RKO (cell line): ENCODE data around the gene DAG1.

Experiments used
- DNase-seq: peaks from one replicate; pipeline ENCODE4 v3.0.0-alpha.2; 2016; ENCODE audit warnings: low spot score

DAG1 gene

GRCh38 chr3:49469936-49470713 is at the start of gene DAG1:
TSS of gene DAG1 (plus strand) at chr3:49470267. CDS start at chr3:49510535, 40,268 bp downstream.
- peak; percentile 98 for DNase-seq

- DNase-seq, result no peak
These were observed 48.1 kb upstream of the DAG1 start for GRCh38 chr3:49421890-49422378.

- DNase-seq, result no peak
These were observed 47.5 kb upstream of the DAG1 start, which contains the start of gene AMT for GRCh38 chr3:49422379-49423248. TSS of gene AMT (minus strand) at chr3:49422473. CDS start at chr3:49422450, 23 bp downstream.

GRCh38 chr3:49424816-49425215 is 45.3 kb upstream of the DAG1 start:
- DNase-seq, result no peak

GRCh38 chr3:49427586-49427985 is 42.5 kb upstream of the DAG1 start:
- peak; percentile 32 for DNase-seq

- no peak for DNase-seq
These were observed 41.4 kb upstream of the DAG1 start for GRCh38 chr3:49428752-49429080.

- no peak for DNase-seq
These were observed 35.3 kb upstream of the DAG1 start for GRCh38 chr3:49434731-49435130.

GRCh38 chr3:49445391-49445790 is 24.7 kb upstream of the DAG1 start:
- no peak for DNase-seq

GRCh38 chr3:49453621-49454020 is 16.4 kb upstream of the DAG1 start:
- no peak for DNase-seq

GRCh38 chr3:49454458-49454857 is 15.6 kb upstream of the DAG1 start:
- DNase-seq, result no peak

- no peak for DNase-seq
These were observed 15.0 kb upstream of the DAG1 start for GRCh38 chr3:49454898-49455681.

GRCh38 chr3:49456466-49456865 is 13.6 kb upstream of the DAG1 start:
- DNase-seq, result no peak

- DNase-seq, result no peak
These were observed 9.7 kb upstream of the DAG1 start for GRCh38 chr3:49460188-49460890.

- no peak for DNase-seq
These were observed 9.1 kb upstream of the DAG1 start for GRCh38 chr3:49460956-49461355.

GRCh38 chr3:49461443-49462171 is 8.5 kb upstream of the DAG1 start:
- no peak for DNase-seq

- DNase-seq, result peak; percentile 66
These were observed 7.8 kb upstream of the DAG1 start for GRCh38 chr3:49462222-49462621.

- no peak for DNase-seq
These were observed 4.6 kb upstream of the DAG1 start for GRCh38 chr3:49465270-49466034.

- no peak for DNase-seq
These were observed 4.0 kb upstream of the DAG1 start for GRCh38 chr3:49466085-49466484.

- DNase-seq, result peak; percentile 79
These were observed 781 bp upstream of the DAG1 start for GRCh38 chr3:49469037-49469935.
